NCI-H2196 (cell line): ENCODE measurements around the gene DNHD1.
"Not testable (repeated sequence)": the region's sequence is repeated elsewhere in the genome, so short reads cannot be mapped to it uniquely, and the experiment has no call there.

Source experiments
- DNase-seq: peaks from one replicate; lab custom pipeline; 2025; ENCODE audit not compliant: unreplicated experiment; lab: John Stamatoyannopoulos, UW

Gene DNHD1

DNA sequence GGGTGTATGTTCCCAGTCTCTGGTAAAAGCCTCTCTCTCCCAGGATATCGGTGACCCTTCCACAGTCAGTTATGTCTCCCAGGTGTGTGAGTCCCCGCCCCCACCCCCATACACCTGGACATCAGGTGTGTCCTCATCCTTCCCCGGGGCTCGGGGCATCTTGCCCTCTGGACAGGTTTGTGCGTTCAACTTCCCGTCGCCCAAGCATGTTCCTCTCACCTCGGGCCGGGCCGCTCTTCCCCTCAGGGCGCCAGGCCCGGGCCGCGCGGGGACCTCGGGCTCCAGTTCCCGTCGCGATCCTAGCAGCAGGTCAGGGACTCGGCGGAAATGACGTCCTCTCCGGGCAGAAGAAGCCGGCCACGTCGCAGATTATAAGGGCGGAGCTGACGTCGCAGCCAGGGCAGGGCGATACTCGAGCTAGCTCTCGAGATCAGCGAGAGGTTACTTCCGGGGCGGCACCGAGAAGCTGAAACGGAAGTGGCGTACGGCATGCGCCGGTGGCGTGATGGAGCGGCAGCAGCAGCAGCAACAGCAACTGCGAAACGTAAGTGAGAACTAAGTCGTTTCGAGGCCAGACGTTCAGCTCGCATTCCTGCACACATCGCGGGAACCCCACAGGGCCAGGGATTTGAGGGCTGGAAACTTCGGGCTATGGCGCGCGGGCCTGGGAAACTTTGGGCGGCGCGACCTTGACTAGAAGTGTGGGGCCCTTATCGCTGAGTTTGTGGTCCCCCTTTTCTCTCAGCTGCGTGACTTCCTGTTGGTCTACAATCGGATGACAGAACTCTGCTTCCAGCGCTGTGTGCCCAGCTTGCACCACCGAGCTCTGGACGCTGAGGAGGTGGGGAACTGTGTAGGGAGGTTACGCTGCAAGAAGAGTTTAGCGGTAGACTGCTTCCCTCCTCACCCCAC, 15.8 kb upstream of the DNHD1 start, which contains the start of the genes ARFIP2 and TIMM10B:
ARFIP2 (minus strand) TSS at position 320 of the 912 bp plus-strand sequence. CDS start 910 bp downstream, outside the sequence.
TIMM10B (plus strand) TSS at position 490 of the 912 bp plus-strand sequence; CDS start at position 506, 16 bp downstream.
- peak; percentile 97 for DNase-seq

DNA sequence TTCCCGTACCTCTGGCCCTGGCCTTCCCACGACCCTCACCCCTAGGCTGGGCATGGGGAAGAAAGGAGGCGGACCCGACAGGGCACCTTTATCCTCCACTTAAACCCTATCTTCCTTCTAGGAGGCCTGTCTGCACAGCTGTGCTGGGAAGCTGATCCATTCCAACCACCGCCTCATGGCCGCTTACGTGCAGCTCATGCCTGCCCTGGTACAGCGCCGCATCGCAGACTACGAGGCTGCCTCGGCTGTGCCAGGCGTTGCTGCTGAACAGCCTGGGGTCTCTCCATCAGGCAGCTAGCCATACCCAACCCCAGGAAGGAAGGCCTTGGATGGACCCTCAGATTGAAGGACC, 15.2 kb upstream of the DNHD1 start:
- DNase-seq, result no peak

- DNase-seq, result no peak
Observed at GRCh38 chr11:6482441-6482840, 14.6 kb upstream of the DNHD1 start.

- no peak for DNase-seq
Observed at GRCh38 chr11:6483015-6483414, 14.1 kb upstream of the DNHD1 start.

DNA sequence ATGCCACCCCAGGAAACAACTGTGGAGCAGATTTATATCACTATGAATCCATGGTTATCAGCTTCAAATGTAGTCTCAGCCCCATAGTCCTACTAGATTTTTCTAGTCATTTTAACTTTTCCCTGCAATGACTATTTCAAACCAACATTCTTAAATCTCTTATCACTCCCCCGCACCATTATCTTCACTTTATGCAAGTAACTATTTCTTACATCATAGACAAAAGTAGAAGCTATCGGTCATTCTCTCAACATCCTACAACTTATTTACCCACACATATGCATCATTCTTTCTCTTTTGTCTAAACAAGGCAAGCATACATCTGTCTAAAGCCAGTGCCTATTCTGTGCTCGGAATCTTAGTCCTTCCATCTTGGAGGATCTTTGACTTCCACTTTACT, 11.4 kb upstream of the DNHD1 start:
- DNase-seq, result no peak

DNA sequence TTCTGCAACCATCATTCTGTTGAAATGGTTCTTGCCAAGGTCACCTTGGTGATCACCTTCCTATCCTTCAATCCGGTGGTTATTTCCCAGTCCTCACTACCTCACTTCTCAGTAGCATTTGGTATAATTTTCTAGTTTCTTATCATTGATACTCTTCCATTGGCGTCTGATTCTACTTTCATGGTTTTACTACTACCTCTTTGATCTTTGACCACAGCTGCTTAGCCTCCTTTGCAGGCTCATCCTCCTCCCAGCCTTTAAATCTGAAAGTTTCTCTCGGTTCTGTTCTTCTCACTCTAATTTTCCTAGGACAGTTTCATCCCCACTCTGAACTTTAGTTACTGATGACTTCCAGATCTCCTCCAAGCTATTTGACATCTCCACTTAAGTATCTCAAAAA, 10.8 kb upstream of the DNHD1 start:
- no peak for DNase-seq

DNA sequence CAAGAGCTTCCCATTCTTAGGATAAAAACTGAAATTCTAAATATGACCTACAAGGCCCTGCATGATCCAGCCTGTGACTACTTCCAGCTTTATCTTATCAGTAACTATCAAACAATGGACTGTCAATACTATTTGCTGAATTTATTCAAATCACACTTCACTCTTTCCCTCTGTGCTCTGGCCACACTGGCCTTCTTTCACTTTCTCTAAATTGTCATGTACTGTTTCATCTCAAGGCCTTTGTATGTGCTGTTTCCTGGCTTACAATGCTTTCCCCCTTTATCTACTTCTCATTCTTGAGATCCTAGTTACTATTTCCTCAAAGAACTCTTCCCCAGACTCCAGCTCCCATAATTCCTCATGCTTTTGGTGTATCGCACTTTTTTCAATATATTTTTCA, 10.1 kb upstream of the DNHD1 start:
- DNase-seq, result no peak

DNA sequence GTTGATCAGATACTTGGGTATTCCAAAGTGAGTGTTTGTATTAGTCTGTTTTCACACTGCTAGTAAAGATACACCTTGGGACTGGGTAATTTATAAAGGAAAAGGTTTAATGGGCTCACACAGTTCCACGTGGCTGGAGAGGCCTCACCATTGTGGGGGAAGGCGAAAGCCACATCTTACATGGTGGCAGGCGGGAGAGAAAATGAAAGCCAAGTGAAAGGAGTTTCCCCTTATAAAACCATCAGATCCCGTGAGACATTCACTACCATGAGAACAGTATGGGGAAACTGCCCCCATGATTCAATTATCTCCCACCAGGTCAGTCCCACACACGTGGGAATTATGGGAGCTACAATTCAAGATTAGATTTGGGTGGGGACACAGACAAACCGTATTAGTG, 8.7 kb upstream of the DNHD1 start:
- DNase-seq, result no peak

GRCh38 chr11:6488821-6489220, 8.3 kb upstream of the DNHD1 start:
- no peak for DNase-seq

DNA sequence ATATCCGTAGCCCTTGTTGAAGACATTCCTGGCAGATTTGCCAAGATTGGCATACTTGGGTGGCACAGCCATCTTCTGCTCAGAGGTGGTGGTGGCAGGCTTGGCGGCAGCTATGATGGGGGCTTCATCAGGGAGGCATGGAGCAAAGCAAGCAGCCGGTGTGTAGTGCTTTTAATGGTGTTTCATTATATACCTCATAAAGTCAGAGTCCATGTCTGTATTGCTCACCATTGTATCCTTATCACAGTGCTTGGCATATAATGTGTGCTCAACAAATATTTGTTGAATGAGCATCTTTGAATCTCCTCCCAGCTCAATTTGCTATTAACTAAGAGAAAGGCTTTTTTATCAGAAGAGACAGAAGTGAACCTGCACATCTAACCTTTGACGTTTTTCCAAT, 7.8 kb upstream of the DNHD1 start:
- DNase-seq, result no peak

DNA sequence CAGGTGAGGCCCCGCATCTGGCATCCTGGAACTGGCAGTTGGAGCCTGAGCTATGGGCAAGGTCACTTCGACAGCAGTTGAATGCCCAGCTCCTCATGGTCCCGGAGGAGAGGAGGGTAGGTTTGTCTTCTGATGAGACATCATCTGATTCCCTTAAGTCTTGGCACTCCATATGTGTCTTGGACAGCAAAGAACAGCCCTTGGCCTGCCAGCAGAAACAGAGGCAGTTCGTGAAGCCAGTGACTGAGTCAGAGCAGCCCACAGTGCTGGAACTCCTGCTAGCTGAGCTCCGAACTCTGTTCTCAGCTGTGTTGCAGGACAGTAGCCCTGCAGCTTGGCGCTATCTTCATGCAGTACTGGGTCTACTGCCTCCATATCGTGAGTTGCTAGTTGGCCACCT, 1.0 kb downstream of the DNHD1 start:
- DNase-seq, result no peak

DNA sequence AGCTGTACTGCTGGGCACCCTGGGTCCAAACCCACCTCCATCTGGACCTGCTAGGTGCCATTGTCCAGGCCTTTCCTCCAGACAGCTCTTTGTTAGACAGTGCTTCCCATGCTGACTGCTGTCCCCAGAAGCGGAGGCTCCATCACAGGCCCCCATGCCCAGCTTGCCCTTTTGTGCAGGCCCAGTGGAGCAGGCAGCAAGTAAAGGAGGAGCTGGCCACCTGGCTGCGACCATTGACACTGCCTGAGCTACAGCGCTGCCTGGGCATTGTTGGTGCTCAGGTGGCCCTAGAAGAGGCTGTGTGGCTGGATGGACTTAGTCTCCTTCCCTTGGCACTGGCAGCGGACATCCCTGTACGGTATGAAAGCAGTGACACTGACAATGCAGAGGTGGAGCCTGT, 1.5 kb downstream of the DNHD1 start:
- no peak for DNase-seq

DNA sequence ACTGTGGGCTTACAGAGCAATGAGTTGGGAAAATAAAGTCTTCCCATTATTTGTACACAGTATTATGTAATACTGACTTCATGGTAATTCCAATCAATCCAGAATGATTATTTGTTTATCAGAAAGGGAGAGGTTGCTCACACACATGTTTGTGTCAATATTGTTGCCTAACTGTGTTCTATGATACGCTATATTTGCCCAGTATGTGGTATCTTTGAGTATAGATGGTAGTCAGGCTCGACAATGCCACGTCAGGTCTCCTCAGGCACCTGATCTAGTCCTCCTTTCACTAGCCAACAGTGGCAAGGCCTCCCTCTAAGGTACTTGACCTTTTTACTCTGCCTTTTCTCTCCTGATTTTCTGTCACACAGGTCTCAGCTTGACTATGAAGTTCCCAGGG, 5.3 kb downstream of the DNHD1 start:
- no peak for DNase-seq

DNA sequence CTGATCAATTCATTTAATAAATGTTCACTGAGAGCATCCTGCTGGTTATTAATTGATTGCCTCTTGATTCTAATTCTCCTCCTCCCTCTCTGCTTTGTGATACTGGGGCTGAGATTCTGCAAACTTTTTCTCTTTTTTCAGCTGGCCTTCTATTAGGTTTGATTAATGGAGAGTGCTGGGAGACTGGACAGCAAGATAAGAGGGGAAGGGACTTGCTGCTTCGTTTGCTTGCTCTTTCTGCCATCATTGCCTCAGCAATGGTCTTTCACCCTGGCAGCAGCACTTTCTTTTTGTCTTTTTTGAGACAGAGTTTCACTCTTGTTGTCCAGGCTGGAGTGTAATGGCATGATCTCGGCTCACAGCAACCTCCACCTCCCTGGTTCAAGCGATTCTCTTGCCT, 7.1 kb downstream of the DNHD1 start:
- no peak for DNase-seq

DNA sequence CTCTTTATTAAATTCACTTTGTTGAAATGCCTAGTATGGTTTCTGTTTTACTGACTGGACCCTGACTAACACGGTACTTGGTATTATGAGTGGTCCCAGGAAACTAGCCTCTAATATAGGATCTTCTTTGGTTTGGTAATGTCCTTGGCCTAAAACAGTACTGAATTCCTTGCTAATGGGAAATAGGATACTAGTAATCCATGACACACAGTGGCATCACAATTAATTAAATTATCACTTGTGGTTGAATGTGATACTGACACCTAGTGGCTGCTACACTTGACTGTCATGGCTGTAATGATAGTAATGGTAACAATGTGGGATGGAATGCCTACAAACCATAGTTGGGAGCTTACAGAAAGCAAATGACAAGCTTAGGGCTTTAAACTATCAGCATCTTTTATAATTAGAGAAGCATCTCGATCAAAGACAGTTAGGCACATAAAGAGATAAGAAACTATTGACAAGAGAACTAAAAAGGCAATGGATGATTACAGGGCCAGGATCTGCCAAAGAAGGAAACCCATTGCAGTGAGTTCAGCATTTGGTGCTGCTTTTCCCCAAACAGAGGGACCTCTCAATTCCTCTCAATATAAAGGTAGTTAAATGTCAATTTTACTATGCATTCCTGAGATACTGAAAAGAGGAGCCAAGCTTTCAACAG, 8.6 kb downstream of the DNHD1 start:
- DNase-seq, result peak; percentile 41

- no peak for DNase-seq
Observed at GRCh38 chr11:6516865-6517264, 19.8 kb downstream of the DNHD1 start.

- no peak for DNase-seq
Observed at GRCh38 chr11:6520265-6520664, 23.2 kb downstream of the DNHD1 start.

DNA sequence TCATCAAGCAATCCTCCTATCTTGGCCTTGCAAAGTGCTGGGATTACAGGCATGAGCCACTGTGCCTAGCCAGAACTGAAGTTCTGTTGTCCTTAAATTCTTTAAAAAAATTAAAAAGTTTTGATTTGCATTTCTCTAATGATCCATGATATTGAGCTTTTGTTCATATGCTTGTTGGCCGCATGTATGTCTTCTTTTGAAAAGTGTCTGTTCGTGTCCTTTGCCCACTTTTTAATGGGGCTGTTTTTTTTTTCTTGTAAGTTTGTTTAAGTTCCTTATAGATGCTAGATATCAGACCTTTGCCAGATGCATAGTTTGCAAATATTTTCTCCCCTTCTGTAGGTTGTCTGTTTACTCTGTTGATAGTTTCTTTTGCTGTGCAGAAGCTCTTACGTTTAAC, 24.9 kb downstream of the DNHD1 start:
- not testable (repeated sequence) for DNase-seq

- DNase-seq, result no peak
Observed at GRCh38 chr11:6523253-6523652, 26.2 kb downstream of the DNHD1 start.

GRCh38 chr11:6526411-6527135, 29.5 kb downstream of the DNHD1 start:
- DNase-seq, result no peak

GRCh38 chr11:6529266-6529665, 32.2 kb downstream of the DNHD1 start:
- DNase-seq, result no peak

DNA sequence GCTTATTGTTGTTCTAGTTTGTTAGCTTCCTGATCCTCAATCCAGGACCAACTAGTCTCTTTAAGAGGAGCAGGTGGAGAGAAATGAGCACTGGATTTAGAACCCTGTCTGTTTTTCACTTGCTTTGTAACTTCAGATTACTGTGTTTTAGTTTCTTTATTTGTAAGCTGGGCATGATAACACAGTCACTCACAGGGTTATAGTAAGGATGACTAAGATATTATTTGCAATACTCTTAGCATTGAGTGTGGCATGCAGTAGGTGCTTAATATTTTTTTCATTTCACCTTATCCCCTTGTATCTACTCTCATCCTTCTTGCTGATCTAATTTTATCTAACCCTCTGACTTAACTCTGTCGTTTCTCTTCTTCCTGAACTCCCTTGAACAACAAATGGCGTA, 33.8 kb downstream of the DNHD1 start:
- no peak for DNase-seq
